ENCODE results near the gene TRIP13.

The TRIP13 gene

GRCh38 chr5:955886-956761 is 63.4 kb downstream of the TRIP13 start:
- DNase-seq, result no peak

GRCh38 chr5:956941-957747 is 64.5 kb downstream of the TRIP13 start:
- DNase-seq, result peak; percentile 60

- no peak for DNase-seq
These were observed 65.2 kb downstream of the TRIP13 start for GRCh38 chr5:957748-958485.

GRCh38 chr5:958701-959571 is 66.3 kb downstream of the TRIP13 start:
- DNase-seq, result no peak

- no peak for DNase-seq
These were observed 67.2 kb downstream of the TRIP13 start for GRCh38 chr5:959581-960531.

- no peak for DNase-seq
These were observed 67.9 kb downstream of the TRIP13 start for GRCh38 chr5:960551-960950.

GRCh38 chr5:961002-961710 is 68.5 kb downstream of the TRIP13 start:
- DNase-seq, result no peak

GRCh38 chr5:961711-962240 is 69.1 kb downstream of the TRIP13 start:
- DNase-seq, result no peak

- no peak for DNase-seq
These were observed 69.7 kb downstream of the TRIP13 start for GRCh38 chr5:962386-962785.

GRCh38 chr5:962801-963200 is 70.1 kb downstream of the TRIP13 start:
- no peak for DNase-seq

- DNase-seq, result no peak
These were observed 70.6 kb downstream of the TRIP13 start for GRCh38 chr5:963310-963672.

GRCh38 chr5:963673-964531 is 71.2 kb downstream of the TRIP13 start:
- DNase-seq, result peak; percentile 49

GRCh38 chr5:964821-965220 is 72.1 kb downstream of the TRIP13 start:
- no peak for DNase-seq

- DNase-seq, result no peak
These were observed 73.1 kb downstream of the TRIP13 start for GRCh38 chr5:965604-966344.

- no peak for DNase-seq
These were observed 73.6 kb downstream of the TRIP13 start for GRCh38 chr5:966345-966710.

- DNase-seq, result no peak
These were observed 74.3 kb downstream of the TRIP13 start for GRCh38 chr5:966941-967340.

Measured in right kidney (tissue), 1 donor.